GM23338 (cell line): ENCODE results near the gene ABR. TPM values are rescaled to one million over a fixed set of nuclear protein-coding genes. Genes with fewer than 3 reads are reported as not detected.

Experiments
- CREB1 ChIP-seq: fragments of 250-450 bp; sonication (Bioruptor Pico); IDR thresholded peaks from 2 replicates; pipeline ENCODE4 v1.5.0; 2020; ENCODE audit warnings: low read depth, mild to moderate bottlenecking, moderate library complexity
- CTCF ChIP-seq, 2 experiments: fragments of 200-600 bp in 1 of 2; sonication (generic) in 1 of 2; conservative IDR thresholded peaks; 2 replicates each; pipeline versions ENCODE4 v1.5.1 to v1.6.1; 2016 to 2017; ENCODE audit warnings: antibody characterized with exemption in 2 of 2, low read depth in 2 of 2, mild to moderate bottlenecking in 2 of 2, moderate library complexity in 1 of 2
- ETS1 ChIP-seq: IDR thresholded peaks from 2 replicates; pipeline ENCODE4 v1.6.1; 2016; ENCODE audit warnings: antibody characterized with exemption
- EZH2phosphoT487 ChIP-seq: fragments of 200-600 bp; sonication (generic); IDR thresholded peaks from one replicate; pipeline ENCODE4 v1.8.1; 2018; ENCODE audit warnings: antibody characterized with exemption; ENCODE audit not compliant: unreplicated experiment
- ZNF331 ChIP-seq: fragments of 250-450 bp; sonication (Bioruptor Pico); IDR thresholded peaks from 2 replicates; pipeline ENCODE4 v1.5.0; 2020; ENCODE audit warnings: low read depth, mild to moderate bottlenecking, moderate library complexity
- ZNF462 ChIP-seq: fragments of 250-450 bp; sonication (Bioruptor Pico); IDR thresholded peaks from 2 replicates; pipeline ENCODE4 v1.5.0; 2020; ENCODE audit warnings: mild to moderate bottlenecking, moderate library complexity
- polyA plus RNA-seq: library from polyadenylated mRNA; unstranded; fragments of >200 nt; fragmentation: Nextera tagmentation; extraction: Ambion mirVana; gene quantifications from 2 replicates; pipeline ENCODE4 v1.2.1, GENCODE V29; 2016
- total RNA-seq: library from RNA; depleted of rRNA; stranded (reverse); fragments of >200 nt; shearing (Covaris generic); gene quantifications from 2 replicates; pipeline ENCODE4 v1.2.3, GENCODE V29; 2014

The ABR gene
- total and polyA plus RNA-seq, 2 experiments from 2014 or later, result 15.0 to 27.7 TPM

- TF ChIP-seq ZNF462 (CRISPR knock-in tag) (no peak), CTCF (conservative IDR thresholded peaks at IDR 0.05; ENCODE audit: low read depth in 2 of 2) (no peak), ETS1 (no peak), ZNF331 (CRISPR knock-in tag) (no peak), EZH2phosphoT487 (no peak), CREB1 (CRISPR knock-in tag) (no peak)
Observed at GRCh38 chr17:1050246-1050995, 129.4 kb downstream of the ABR start (continued).
